ENCODE data around the gene SUFU.

Gene SUFU

GRCh38 chr10:102554531-102554930, 50.8 kb downstream of the SUFU start:
- no peak for DNase-seq

- no peak for DNase-seq
Observed at GRCh38 chr10:102555781-102556328, 52.1 kb downstream of the SUFU start.

GRCh38 chr10:102557569-102557968, 53.8 kb downstream of the SUFU start:
- no peak for DNase-seq

- DNase-seq, result no peak
Observed at GRCh38 chr10:102559764-102560163, 56.0 kb downstream of the SUFU start.

GRCh38 chr10:102564209-102564834, 60.5 kb downstream of the SUFU start:
- DNase-seq, result no peak

GRCh38 chr10:102565793-102566192, 62.0 kb downstream of the SUFU start:
- no peak for DNase-seq

GRCh38 chr10:102578782-102579181, 75.0 kb downstream of the SUFU start:
- peak; percentile 48 for DNase-seq

GRCh38 chr10:102579328-102579727, 75.6 kb downstream of the SUFU start:
- no peak for DNase-seq

- DNase-seq, result peak; percentile 29
Observed at GRCh38 chr10:102580230-102580629, 76.5 kb downstream of the SUFU start.

- DNase-seq, result no peak
Observed at GRCh38 chr10:102581401-102581800, 77.6 kb downstream of the SUFU start.

GRCh38 chr10:102581981-102582580, 78.3 kb downstream of the SUFU start:
- DNase-seq, result no peak

GRCh38 chr10:102583435-102584417, 80.0 kb downstream of the SUFU start:
- DNase-seq, result peak; percentile 96

GRCh38 chr10:102585026-102585425, 81.3 kb downstream of the SUFU start:
- DNase-seq, result no peak

GRCh38 chr10:102586858-102587257, 83.1 kb downstream of the SUFU start:
- DNase-seq, result no peak

GRCh38 chr10:102588875-102589274, 85.1 kb downstream of the SUFU start:
- no peak for DNase-seq

GRCh38 chr10:102593074-102593803, 89.5 kb downstream of the SUFU start:
- no peak for DNase-seq

- no peak for DNase-seq
Observed at GRCh38 chr10:102593804-102594079, 90.0 kb downstream of the SUFU start.

- peak; percentile 45 for DNase-seq
Observed at GRCh38 chr10:102595293-102595692, 91.5 kb downstream of the SUFU start.

- DNase-seq, result no peak
Observed at GRCh38 chr10:102595897-102596296, 92.1 kb downstream of the SUFU start.

- peak; percentile 84 for DNase-seq
Observed at GRCh38 chr10:102596506-102596971, 92.8 kb downstream of the SUFU start.

- DNase-seq, result peak; percentile 60
Observed at GRCh38 chr10:102597131-102597991, 93.6 kb downstream of the SUFU start.

- peak; percentile 52 for DNase-seq
Observed at GRCh38 chr10:102598243-102598642, 94.5 kb downstream of the SUFU start.
